RWPE2 (cell line): ENCODE data around the gene SERPIND1.

ENCODE experiments used
- ATAC-seq: fragments of 200-7000 bp; cut with Tn5 transposase; 3 replicates; pipeline ENCODE4 v1.9.1; 2021; ENCODE audit warnings: low read depth
- DNase-seq: peaks from one replicate; pipeline ENCODE4 v3.0.0-alpha.2; 2020; ENCODE audit warnings: low spot score
- H3K27ac ChIP-seq: fragments of 450-650 bp; 2 replicates; pipeline ENCODE4 v1.5.1; 2017; ENCODE audit warnings: mild to moderate bottlenecking; ENCODE audit not compliant: poor library complexity, severe bottlenecking
- H3K27me3 ChIP-seq: fragments of 250-450 bp; sonication (Bioruptor Pico); 2 replicates; pipeline ENCODE4 v1.5.1; 2021; ENCODE audit warnings: mild to moderate bottlenecking, moderate library complexity; ENCODE audit not compliant: insufficient read depth, poor library complexity, severe bottlenecking
- H3K36me3 ChIP-seq: fragments of 250-450 bp; sonication (Bioruptor Pico); 2 replicates; pipeline ENCODE4 v1.5.1; 2020; ENCODE audit warnings: low read depth, mild to moderate bottlenecking, moderate library complexity
- H3K4me1 ChIP-seq: fragments of 250-450 bp; sonication (Bioruptor Pico); 2 replicates; pipeline ENCODE4 v1.5.1; 2021; ENCODE audit warnings: mild to moderate bottlenecking, moderate library complexity; ENCODE audit not compliant: insufficient read depth, poor library complexity, severe bottlenecking
- H3K4me3 ChIP-seq: fragments of 250-450 bp; sonication (Bioruptor Pico); 2 replicates; pipeline ENCODE4 v1.5.1; 2021; ENCODE audit warnings: mild to moderate bottlenecking, moderate library complexity; ENCODE audit not compliant: severe bottlenecking
- H3K9me3 ChIP-seq: fragments of 250-450 bp; sonication (Bioruptor Pico); 2 replicates; pipeline ENCODE4 v1.5.1; 2021; ENCODE audit warnings: mild to moderate bottlenecking, moderate library complexity; ENCODE audit not compliant: severe bottlenecking
- CTCF ChIP-seq: fragments of 450-650 bp; IDR thresholded peaks from one replicate; pipeline ENCODE4 v1.5.1; 2017; ENCODE audit warnings: mild to moderate bottlenecking, moderate library complexity; ENCODE audit not compliant: poor library complexity, severe bottlenecking

SERPIND1 gene

GRCh38 chr22:20752104-20752741 is 21.7 kb upstream of the SERPIND1 start:
- Histone ChIP-seq H3K27me3 (no peaks in the 10 kb centered on the region), H3K4me3 (no peak overlapping the region), H3K4me1 (no peaks in the 10 kb centered on the region), H3K27ac (no peak overlapping the region), H3K9me3 (no peaks in the 10 kb centered on the region), H3K36me3 (peaks cover 12% of the 10 kb centered on the region)
- TF ChIP-seq CTCF = no peak
- ATAC-seq (no peak), DNase-seq (no peak)

- peaks cover 12% of the 10 kb centered on the region for H3K36me3 ChIP-seq
- no peak overlapping the region for H3K27ac ChIP-seq
- no peak for TF ChIP-seq CTCF
- no peaks in the 10 kb centered on the region for H3K27me3 ChIP-seq
- H3K9me3 ChIP-seq = no peaks in the 10 kb centered on the region
- ATAC-seq (no peak), DNase-seq (no peak)
- no peak overlapping the region for H3K4me3 ChIP-seq
- H3K4me1 ChIP-seq = no peaks in the 10 kb centered on the region
Observed at GRCh38 chr22:20752873-20753272, 21.0 kb upstream of the SERPIND1 start.

GRCh38 chr22:20756846-20757245 is 17.1 kb upstream of the SERPIND1 start:
- no peak for TF ChIP-seq CTCF
- no peaks in the 10 kb centered on the region for H3K27me3 ChIP-seq
- no peak for DNase-seq
- no peaks in the 10 kb centered on the region for H3K9me3 ChIP-seq
- no peaks in the 10 kb centered on the region for H3K4me1 ChIP-seq
- no peak overlapping the region for H3K27ac ChIP-seq
- no peak overlapping the region for H3K4me3 ChIP-seq
- ATAC-seq = no peak
- peaks cover 11% of the 10 kb centered on the region; the same call in 1 of the 2 replicates for H3K36me3 ChIP-seq

GRCh38 chr22:20758688-20759087 is 15.2 kb upstream of the SERPIND1 start:
- Histone ChIP-seq H3K36me3 (peaks cover 7% of the 10 kb centered on the region; the same call in 1 of the 2 replicates), H3K4me3 (no peak overlapping the region), H3K4me1 (no peaks in the 10 kb centered on the region), H3K27me3 (no peaks in the 10 kb centered on the region), H3K9me3 (no peaks in the 10 kb centered on the region), H3K27ac (no peak overlapping the region)
- TF ChIP-seq CTCF = no peak
- no peak for DNase-seq
- ATAC-seq = no peak

- H3K4me1 ChIP-seq = no peaks in the 10 kb centered on the region
- no peaks in the 10 kb centered on the region for H3K27me3 ChIP-seq
- H3K9me3 ChIP-seq = no peaks in the 10 kb centered on the region
- no peak for TF ChIP-seq CTCF
- peaks cover 15% of the 10 kb centered on the region for H3K36me3 ChIP-seq
- no peak overlapping the region for H3K27ac ChIP-seq
- no peak for DNase-seq
- no peak overlapping the region for H3K4me3 ChIP-seq
- ATAC-seq = no peak
Observed at GRCh38 chr22:20760084-20760483, 13.8 kb upstream of the SERPIND1 start.
